Heart left ventricle (tissue), 16 donors: Measurements from ENCODE around the gene ST6GALNAC1. TPM values are rescaled to one million over a fixed set of nuclear protein-coding genes. Genes with fewer than 3 reads are reported as not detected.
"Not testable (repeated sequence)": the region's sequence is repeated elsewhere in the genome, so short reads cannot be mapped to it uniquely, and the experiment has no call there.

Source experiments
- ATAC-seq, 4 donors: fragments of 200-7000 bp; cut with Tn5 transposase; one replicate each; pipeline ENCODE4 v1.9.1; 2020 to 2022; ENCODE audit warnings: moderate library complexity in 4 of 4, mild to moderate bottlenecking in 3 of 4, moderate number of reproducible peaks in 1 of 4
- DNase-seq, 5 donors: peaks; one replicate each; pipeline ENCODE4 v3.0.0-alpha.2; 2020
- H3K27ac ChIP-seq, 12 donors: fragments of 200-600 bp; sonication (generic) in 4 of 12; one replicate each; pipeline versions ENCODE4 v1.5.0 to v1.8.0; 2016 to 2022; ENCODE audit warnings: mild to moderate bottlenecking in 2 of 12
- H3K27me3 ChIP-seq, 9 donors: fragments of 200-600 bp; sonication (generic) in 2 of 9; one replicate each; pipeline versions ENCODE4 v1.5.1 to v1.8.0; 2016 to 2022; ENCODE audit warnings: mild to moderate bottlenecking in 3 of 9
- H3K36me3 ChIP-seq, 9 donors: fragments of 200-600 bp; sonication (generic) in 2 of 9; one replicate each; pipeline versions ENCODE4 v1.5.0 to v1.8.0; 2018 to 2022; ENCODE audit warnings: mild to moderate bottlenecking in 2 of 9
- H3K4me1 ChIP-seq, 12 donors: fragments of 200-600 bp; sonication (generic) in 4 of 12; one replicate each; pipeline versions ENCODE4 v1.5.0 to v1.8.0; 2016 to 2022; ENCODE audit warnings: mild to moderate bottlenecking in 3 of 12
- H3K4me3 ChIP-seq, 12 donors: fragments of 200-600 bp; sonication (generic) in 4 of 12; one replicate each; pipeline versions ENCODE4 v1.5.0 to v1.8.0; 2017 to 2022; ENCODE audit warnings: mild to moderate bottlenecking in 9 of 12, moderate library complexity in 4 of 12
- H3K9me3 ChIP-seq, 12 donors: fragments of 200-600 bp; sonication (generic) in 4 of 12; one replicate each; pipeline versions ENCODE4 v1.5.0 to v1.8.0; 2016 to 2022; ENCODE audit warnings: mild to moderate bottlenecking in 1 of 12
- POLR2A ChIP-seq, 2 donors: fragments of 450-650 bp; IDR thresholded peaks; one replicate each; pipeline ENCODE4 v1.6.1; 2017; ENCODE audit warnings: antibody characterized with exemption in 2 of 2, mild to moderate bottlenecking in 2 of 2, moderate library complexity in 2 of 2
- WGBS, 4 donors: extraction: QIAGEN DNeasy Blood & Tissue Kit in 2 of 4; methylation state at CpG; one replicate each; pipeline versions ENCODE4 v1.1.5 to v1.1.7; 2013 to 2018; 5-methylcytosine and 5-hydroxymethylcytosine counted together
- intact Hi-C, 10 donors: fragments of 100-400 bp; cut with DNase I; formaldehyde crosslinking; loops; one replicate each; pipeline versions ENCODE4 v1.11.1 to v1.14.2; 2022
- polyA plus RNA-seq, 2 donors: library from polyadenylated mRNA; stranded (reverse); fragments of 200-250 nt; gene quantifications; one replicate each; pipeline ENCODE4 v1.2.3, GENCODE V29; 2013
- total RNA-seq, 9 donors: library from RNA; depleted of rRNA in 2 of 9; stranded (reverse); fragments of >200 nt in 2 of 9; fragmentation: NEBNext Ultra II Directional in 3 of 9; extraction: Animal tissue kit (Norgen Biotek cat#: 25700) in 3 of 9; gene quantifications; one replicate each; pipeline versions ENCODE4 v1.1.0 to v1.2.4, GENCODE V29; 2016 to 2023
- TF ChIP-seq, protein P1 (sequence below), 12 donors: fragments of 200-600 bp; sonication (generic) in 4 of 12; IDR thresholded peaks; one replicate each; pipeline versions ENCODE4 v1.5.0 to v1.8.0; 2018 to 2022; ENCODE audit warnings: antibody characterized with exemption in 12 of 12, mild to moderate bottlenecking in 5 of 12
- donor health status: ischemic (EF 13 %, LVEDD 7.1; RV severe dilation, severe dysfunction).
- donor health status: healthy with polysubstance abuse.
- donor health status: DM: no; HTN: yes; CAD: no.
- donor health status: DM: no; HTN: no; CAD: no.
- donor health status: ischemic (EF 25% LVEDD 6.9; RV normal size, moderate dysfunction).
- donor health status: ischemic (EF 25% LVEDD 5.7; RV mildly dilated, moderate dysfunction).
- donor health status: healthy.
- donor health status: DM: yes; HTN: yes; CAD: no.
- donor health status: ischemic (EF 35%, LVEDD 5.7; RV mildly dilated, moderate dysfunction).
- donor health status: nonischemic (EF 11% LVEDD 7.7; RV severe dilation, severe dysfunction).
- donor health status: DM: yes; HTN: yes; CAD: no.
- donor health status: PGD.
- donor health status: ischemic (EF 29% LVEDD 5.4; RV normal size, mild dysfunction).
- donor health status: nonischemic (EF 23%, LVEDD 6.1; RV moderate dilation, normal function).

Gene ST6GALNAC1
- total and polyA plus RNA-seq, 11 donors, result 1.7 to 10.3 (median 3.5) TPM

DNA sequence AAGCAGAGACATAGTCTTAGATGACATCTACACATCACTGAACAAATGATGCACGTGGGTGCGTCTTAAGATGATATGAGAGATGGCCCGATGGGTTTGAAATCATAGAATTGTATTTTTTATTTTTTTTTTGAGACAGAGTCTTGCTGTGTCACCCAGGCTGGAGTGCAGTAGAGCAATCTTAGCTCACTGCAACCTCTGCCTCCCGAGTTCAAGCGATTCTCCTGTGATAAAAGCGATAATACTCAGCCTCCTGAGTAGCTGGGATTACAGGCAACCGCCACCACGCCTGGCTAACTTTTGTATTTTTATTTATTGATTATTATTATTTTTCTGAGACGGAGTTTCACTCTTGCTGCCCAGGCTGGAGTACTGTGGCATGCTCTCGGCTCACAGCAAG, 5.3 kb downstream of the ST6GALNAC1 start:
- 91 to 97% (median 94%) methylated on average over 10 of the region's 10 CpGs for WGBS, 4 donors
- H3K4me3 ChIP-seq, result no peak overlapping the region
- H3K27ac ChIP-seq, result no peak overlapping the region
- H3K4me1 ChIP-seq, result peaks cover 0 to 22% (median 2%) of the 10 kb centered on the region in 12 donors
- intact Hi-C loops, result no loop called here
- H3K27me3 ChIP-seq, result no peaks in the 10 kb centered on the region
- ATAC-seq (no peak), DNase-seq (no peak)
- TF ChIP-seq, protein P1, sequence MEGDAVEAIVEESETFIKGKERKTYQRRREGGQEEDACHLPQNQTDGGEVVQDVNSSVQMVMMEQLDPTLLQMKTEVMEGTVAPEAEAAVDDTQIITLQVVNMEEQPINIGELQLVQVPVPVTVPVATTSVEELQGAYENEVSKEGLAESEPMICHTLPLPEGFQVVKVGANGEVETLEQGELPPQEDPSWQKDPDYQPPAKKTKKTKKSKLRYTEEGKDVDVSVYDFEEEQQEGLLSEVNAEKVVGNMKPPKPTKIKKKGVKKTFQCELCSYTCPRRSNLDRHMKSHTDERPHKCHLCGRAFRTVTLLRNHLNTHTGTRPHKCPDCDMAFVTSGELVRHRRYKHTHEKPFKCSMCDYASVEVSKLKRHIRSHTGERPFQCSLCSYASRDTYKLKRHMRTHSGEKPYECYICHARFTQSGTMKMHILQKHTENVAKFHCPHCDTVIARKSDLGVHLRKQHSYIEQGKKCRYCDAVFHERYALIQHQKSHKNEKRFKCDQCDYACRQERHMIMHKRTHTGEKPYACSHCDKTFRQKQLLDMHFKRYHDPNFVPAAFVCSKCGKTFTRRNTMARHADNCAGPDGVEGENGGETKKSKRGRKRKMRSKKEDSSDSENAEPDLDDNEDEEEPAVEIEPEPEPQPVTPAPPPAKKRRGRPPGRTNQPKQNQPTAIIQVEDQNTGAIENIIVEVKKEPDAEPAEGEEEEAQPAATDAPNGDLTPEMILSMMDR (IDR thresholded peaks at IDR 0.05), result no peak
- H3K9me3 ChIP-seq, result no peaks in the 10 kb centered on the region
- peaks cover 0 to 3% (median 0%) of the 10 kb centered on the region in 9 donors for H3K36me3 ChIP-seq

DNA sequence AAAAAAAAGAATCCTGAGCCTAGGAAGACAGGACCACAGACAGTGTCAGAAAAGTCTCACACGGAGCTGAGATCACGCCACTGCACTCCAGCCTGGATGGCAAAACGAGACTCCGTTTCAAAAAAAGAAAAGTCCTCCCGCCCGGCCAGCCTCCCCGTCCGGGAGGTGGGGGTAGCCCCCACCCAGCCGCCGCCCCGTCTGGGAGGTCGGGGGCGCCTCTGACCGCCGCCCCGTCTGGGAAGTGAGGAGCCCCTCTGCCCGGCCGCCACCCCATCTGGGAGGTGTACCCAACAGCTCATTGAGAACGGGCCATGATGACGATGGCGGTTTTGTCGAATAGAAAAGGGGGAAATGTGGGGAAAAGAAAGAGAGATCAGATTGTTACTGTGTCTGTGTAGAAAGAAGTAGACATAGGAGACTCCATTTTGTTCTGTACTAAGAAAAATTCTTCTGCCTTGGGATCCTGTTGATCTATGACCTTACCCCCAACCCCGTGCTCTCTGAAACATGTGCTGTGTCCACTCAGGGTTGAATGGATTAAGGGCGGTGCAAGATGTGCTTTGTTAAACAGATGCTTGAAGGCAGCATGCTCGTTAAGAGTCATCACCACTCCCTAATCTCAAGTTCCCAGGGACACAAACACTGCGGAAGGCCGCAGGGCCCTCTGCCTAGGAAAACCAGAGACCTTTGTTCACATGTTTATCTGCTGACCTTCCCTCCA, 6.9 kb downstream of the ST6GALNAC1 start:
- ATAC-seq, result not testable (repeated sequence)
- 82 to 88% (median 84%) methylated on average over 22 to 25 of the region's 27 CpGs for WGBS, 4 donors

DNA sequence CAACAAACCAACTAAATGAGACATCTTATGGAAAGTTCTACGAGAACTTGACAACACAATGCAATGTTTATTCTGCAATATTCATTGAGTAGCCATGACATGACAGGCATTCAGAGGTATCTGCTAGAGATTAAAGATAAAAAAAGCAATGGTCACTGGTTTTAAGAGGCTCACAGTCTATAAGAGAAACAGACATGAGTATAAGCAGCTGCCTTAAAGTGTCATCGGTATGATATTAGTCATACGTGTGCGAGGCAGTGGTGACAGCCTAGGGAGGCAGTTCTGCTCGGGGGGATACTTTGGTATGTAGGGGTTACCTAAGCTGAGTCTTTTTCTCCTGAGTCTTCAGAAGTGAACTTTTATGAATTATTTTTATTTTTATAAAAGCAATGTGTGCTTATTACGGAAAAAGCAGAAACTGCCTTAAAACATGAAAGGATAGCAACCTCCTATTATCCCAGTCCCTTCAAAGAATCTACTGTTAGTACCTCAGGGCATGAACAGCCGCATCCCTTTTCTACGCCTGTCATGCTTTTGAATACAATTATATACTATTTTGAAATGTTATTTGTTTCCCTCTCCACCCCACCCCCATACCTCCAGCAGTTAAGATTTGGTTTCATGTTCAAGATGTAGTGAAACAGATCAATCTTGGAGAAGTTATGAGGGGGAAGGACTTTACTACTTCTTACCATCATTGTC, 7.7 kb downstream of the ST6GALNAC1 start:
- no peaks in the 10 kb centered on the region for H3K27me3 ChIP-seq
- intact Hi-C loops, result no loop called here

More for the DNA sequence above, 6.9 kb downstream of the ST6GALNAC1 start:
- H3K36me3 ChIP-seq, H3K27ac ChIP-seq, H3K9me3 ChIP-seq, DNase-seq, intact Hi-C loops, H3K27me3 ChIP-seq, H3K4me3 ChIP-seq: not testable (repeated sequence)
- peaks cover 0 to 14% (median 2%) of the 10 kb centered on the region in 12 donors for H3K4me1 ChIP-seq

DNA sequence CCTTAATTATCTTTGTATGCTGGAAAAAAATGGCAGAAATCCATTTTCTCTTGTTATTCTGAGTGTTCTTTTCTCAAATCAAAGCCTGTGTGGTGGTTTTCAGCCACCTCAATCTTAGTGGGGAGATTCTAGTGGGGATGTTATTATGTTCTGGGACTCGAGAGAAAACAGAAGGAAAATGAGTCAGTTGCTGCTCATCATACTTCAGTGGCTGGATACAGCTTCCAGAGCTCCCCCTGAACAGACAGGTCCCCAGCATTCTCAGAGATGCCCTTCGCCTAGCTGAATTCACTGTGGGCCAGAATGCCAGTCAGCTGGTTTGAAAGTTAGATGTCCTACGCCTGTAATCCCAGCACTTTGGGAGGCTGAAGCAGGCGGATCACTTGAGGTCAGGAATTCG, 8.5 kb downstream of the ST6GALNAC1 start:
- Histone ChIP-seq H3K27ac (no peak overlapping the region), H3K4me1 (no peaks in the 10 kb centered on the region), H3K9me3 (no peaks in the 10 kb centered on the region), H3K27me3 (no peaks in the 10 kb centered on the region), H3K36me3 (peaks cover 0 to 3% (median 0%) of the 10 kb centered on the region in 9 donors), H3K4me3 (no peak overlapping the region)
- TF ChIP-seq, protein P1 (IDR thresholded peaks at IDR 0.05), result no peak
- TF ChIP-seq POLR2A (IDR thresholded peaks at IDR 0.05), result no peak
- DNase-seq (no peak), ATAC-seq (no peak)
- intact Hi-C loops, result no loop called here
- WGBS, 4 donors, result 91 to 94% (median 93%) methylated on average over 5 of the region's 5 CpGs

More for the DNA sequence above, 7.7 kb downstream of the ST6GALNAC1 start:
- WGBS, 4 donors, result 75 to 80% (median 76%) methylated on average over 8 of the region's 8 CpGs
- H3K27ac ChIP-seq, result no peak overlapping the region
- TF ChIP-seq, protein P1 (IDR thresholded peaks at IDR 0.05), result no peak
- no peak for TF ChIP-seq POLR2A (IDR thresholded peaks at IDR 0.05)
- H3K4me3 ChIP-seq, result no peak overlapping the region
- H3K36me3 ChIP-seq, result peaks cover 0 to 3% (median 0%) of the 10 kb centered on the region in 9 donors
- DNase-seq, result no peak
- H3K9me3 ChIP-seq, result no peaks in the 10 kb centered on the region
- ATAC-seq, result no peak
- H3K4me1 ChIP-seq, result peaks cover 0 to 6% (median 0%) of the 10 kb centered on the region in 12 donors
